ENCODE results near the gene SVOP. TPM values are rescaled to one million over a fixed set of nuclear protein-coding genes. Genes with fewer than 3 reads are reported as not detected.
A peak's percentile ranks its signal among the peaks of the same experiment; 100 is the strongest.

Gene SVOP
- total RNA-seq, 1 donor from 2014 or later, result not detected

DNA sequence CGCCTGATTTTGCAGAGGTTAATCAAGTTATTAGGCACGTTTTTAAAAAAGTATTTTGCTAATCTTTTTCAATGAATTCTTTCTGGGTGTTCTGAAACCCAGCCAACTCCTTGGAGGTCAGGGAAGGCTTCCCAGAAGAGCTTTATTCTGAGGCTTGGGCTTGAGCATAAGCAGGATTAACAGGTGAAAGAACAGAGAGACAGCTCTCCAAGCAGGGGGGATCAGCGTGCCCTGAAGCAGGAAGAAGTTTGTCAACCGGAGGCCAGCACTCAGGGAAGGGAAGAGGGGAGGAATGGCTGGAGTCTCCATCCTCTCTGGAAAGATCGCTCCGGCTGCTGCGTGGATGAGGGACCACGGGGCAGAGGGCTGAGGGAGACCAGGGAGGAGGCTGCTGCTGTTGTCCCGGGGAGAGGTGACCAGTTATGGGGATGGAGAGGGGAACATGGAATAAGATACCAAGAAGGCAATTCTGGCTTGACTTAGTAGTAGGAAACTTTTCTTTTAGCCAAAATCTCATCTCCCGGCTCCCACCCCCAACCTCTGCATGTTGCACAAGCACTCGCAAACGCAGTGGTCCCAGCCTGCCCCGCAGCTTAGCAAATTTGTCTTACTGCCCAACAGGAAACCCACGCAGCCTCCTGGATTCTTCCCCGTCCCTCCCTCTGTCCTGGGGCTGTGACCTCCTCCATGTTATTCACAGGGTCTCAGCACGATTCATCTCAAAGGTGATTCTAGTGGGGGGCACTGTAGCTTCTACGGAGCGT lies 162.4 kb downstream of the SVOP start:
- intact Hi-C loops (cut with DNase I), result no loop called here
- H3K4me3 ChIP-seq, result peak overlapping the region; percentile 62
- no peaks in the 10 kb centered on the region for H3K27me3 ChIP-seq (ENCODE audit: low read depth)
- TF ChIP-seq, protein P1, sequence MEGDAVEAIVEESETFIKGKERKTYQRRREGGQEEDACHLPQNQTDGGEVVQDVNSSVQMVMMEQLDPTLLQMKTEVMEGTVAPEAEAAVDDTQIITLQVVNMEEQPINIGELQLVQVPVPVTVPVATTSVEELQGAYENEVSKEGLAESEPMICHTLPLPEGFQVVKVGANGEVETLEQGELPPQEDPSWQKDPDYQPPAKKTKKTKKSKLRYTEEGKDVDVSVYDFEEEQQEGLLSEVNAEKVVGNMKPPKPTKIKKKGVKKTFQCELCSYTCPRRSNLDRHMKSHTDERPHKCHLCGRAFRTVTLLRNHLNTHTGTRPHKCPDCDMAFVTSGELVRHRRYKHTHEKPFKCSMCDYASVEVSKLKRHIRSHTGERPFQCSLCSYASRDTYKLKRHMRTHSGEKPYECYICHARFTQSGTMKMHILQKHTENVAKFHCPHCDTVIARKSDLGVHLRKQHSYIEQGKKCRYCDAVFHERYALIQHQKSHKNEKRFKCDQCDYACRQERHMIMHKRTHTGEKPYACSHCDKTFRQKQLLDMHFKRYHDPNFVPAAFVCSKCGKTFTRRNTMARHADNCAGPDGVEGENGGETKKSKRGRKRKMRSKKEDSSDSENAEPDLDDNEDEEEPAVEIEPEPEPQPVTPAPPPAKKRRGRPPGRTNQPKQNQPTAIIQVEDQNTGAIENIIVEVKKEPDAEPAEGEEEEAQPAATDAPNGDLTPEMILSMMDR (IDR thresholded peaks at IDR 0.05), result no peak
- DNase-seq, result no peak
- no peaks in the 10 kb centered on the region for H3K36me3 ChIP-seq
- H3K4me1 ChIP-seq, result peaks cover 67% of the 10 kb centered on the region
- no peaks in the 10 kb centered on the region for H3K9me3 ChIP-seq
- peak overlapping the region; percentile 91 for H3K27ac ChIP-seq
- no peak for ATAC-seq

Other genes with a start within 250 kb of the SVOP start
- 45.6 TPM for gene SSH1, start 163.5 kb downstream of the SVOP start, total RNA-seq
- gene DAO, start 141.0 kb downstream of the SVOP start, total RNA-seq, result not detected
- 13.9 TPM for gene USP30, start 31.5 kb upstream of the SVOP start, total RNA-seq
- gene ALKBH2, start 72.4 kb upstream of the SVOP start, total RNA-seq, result 9.6 TPM
- 20.5 TPM for gene UNG, start 76.5 kb upstream of the SVOP start, total RNA-seq
- gene ACACB, start 95.5 kb upstream of the SVOP start, total RNA-seq, result 42.5 TPM